Measurements from ENCODE around the gene USP31.

- no peak for TF ChIP-seq EZH2 (conservative IDR thresholded peaks at IDR 0.05; ENCODE audit: low read depth, low read length)
- no peak for TF ChIP-seq JUNB (CRISPR knock-in tag; IDR thresholded peaks at IDR 0.05; ENCODE audit: borderline replicate concordance)
- TF ChIP-seq NR3C1 (CRISPR knock-in tag; IDR thresholded peaks at IDR 0.05): no peak
- TF ChIP-seq RBM39 (IDR thresholded peaks at IDR 0.05; ENCODE audit: low read depth, low read length, poor library complexity, severe bottlenecking): no peak
- TF ChIP-seq REPIN1 (CRISPR knock-in tag; IDR thresholded peaks at IDR 0.05; ENCODE audit: borderline replicate concordance, low read depth): no peak
- no peak for TF ChIP-seq KDM1A (CRISPR knock-in tag; IDR thresholded peaks at IDR 0.05)
- TF ChIP-seq CTCF (CRISPR knock-in tag; IDR thresholded peaks at IDR 0.05): no peak
- no peak for TF ChIP-seq PREB (CRISPR knock-in tag; IDR thresholded peaks at IDR 0.05)
- no peak for TF ChIP-seq SRSF4 (IDR thresholded peaks at IDR 0.05; ENCODE audit: low read depth, low read length, poor library complexity, severe bottlenecking)
- no peak for TF ChIP-seq HCFC1 (IDR thresholded peaks at IDR 0.05; ENCODE audit: low read depth, low read length)
Measured at GRCh38 chr16:23119570-23119969, 29.7 kb downstream of the USP31 start.

Data from HepG2 (cell line).